RWPE1 (cell line): Measurements from ENCODE around the gene PRKRIP1.
A peak's percentile ranks its signal among the peaks of the same experiment; 100 is the strongest.

ENCODE experiments used
- CTCF ChIA-PET: fragments of 350-600 bp; sonication (Branson Sonifier 250); formaldehyde crosslinking; extraction: SDS; loops from one replicate; lab custom pipeline; 2021; lab: Yijun Ruan, JAX
- POLR2A ChIA-PET: fragments of 400-600 bp; formaldehyde crosslinking; extraction: SDS; loops from one replicate; lab custom pipeline; 2020; ENCODE audit warnings: antibody characterized with exemption; ENCODE audit not compliant: low non-redundant PET; lab: Yijun Ruan, JAX
- DNase-seq: peaks from one replicate; pipeline ENCODE4 v3.0.0; 2012; ENCODE audit warnings: low spot score
- H3K27ac ChIP-seq: fragments of 450-650 bp; 2 replicates; pipeline ENCODE4 v1.5.1; 2017
- CTCF ChIP-seq: fragments of 450-650 bp; conservative IDR thresholded peaks from 2 replicates; pipeline ENCODE4 v1.5.1; 2017; ENCODE audit warnings: low read depth, mild to moderate bottlenecking

The PRKRIP1 gene

GRCh38 chr7:102431617-102432298 lies 35.6 kb downstream of the PRKRIP1 start:
- TF ChIP-seq CTCF = no peak
- H3K27ac ChIP-seq = peak overlapping the region; percentile 89
- ChIA-PET CTCF (no interaction called here), POLR2A (interaction anchor here (0.5 kb wide), 1 partner anchor 112 kb away, joined by 5 read pairs; no protein-coding TSS in a partner anchor)
- DNase-seq = no peak

GRCh38 chr7:102432442-102433218 lies 36.5 kb downstream of the PRKRIP1 start:
- peak overlapping the region; percentile 89 for H3K27ac ChIP-seq
- DNase-seq = no peak
- ChIA-PET CTCF (no interaction called here), POLR2A (interaction anchor here (0.5 kb wide), 1 partner anchor 112 kb away, joined by 5 read pairs; no protein-coding TSS in a partner anchor)
- no peak for TF ChIP-seq CTCF

GRCh38 chr7:102433219-102434038 lies 37.3 kb downstream of the PRKRIP1 start, which contains the start of gene ORAI2:
TSS of gene ORAI2 (plus strand) at chr7:102433575. CDS start at chr7:102438957, 5,382 bp downstream.
- DNase-seq = peak; percentile 78
- POLR2A ChIA-PET = interaction anchor here (0.7 kb wide), 1 partner anchor 39 kb away, joined by 3 read pairs; no protein-coding TSS in a partner anchor
- TF ChIP-seq CTCF = no peak
- CTCF ChIA-PET = interaction anchor here (0.6 kb wide), 1 partner anchor 18 kb away, joined by 3 read pairs; no protein-coding TSS in a partner anchor
- H3K27ac ChIP-seq = peak within 1 kb of the TSS; percentile 89

- ChIA-PET CTCF (interaction anchor here (0.6 kb wide), 1 partner anchor 18 kb away, joined by 3 read pairs; no protein-coding TSS in a partner anchor), POLR2A (interaction anchor here (0.7 kb wide), 1 partner anchor 39 kb away, joined by 3 read pairs; no protein-coding TSS in a partner anchor)
- no peak for TF ChIP-seq CTCF
- peak overlapping the region; percentile 89 for H3K27ac ChIP-seq
- no peak for DNase-seq
Observed at GRCh38 chr7:102434039-102434486, 37.9 kb downstream of the PRKRIP1 start.

GRCh38 chr7:102436118-102436517 lies 40.0 kb downstream of the PRKRIP1 start:
- CTCF ChIA-PET = no interaction called here
- no peak for DNase-seq
- POLR2A ChIA-PET = no interaction called here
- no peak for TF ChIP-seq CTCF
- H3K27ac ChIP-seq = peak overlapping the region; percentile 19
